ENCODE measurements around the gene CASKIN2. TPM values are rescaled to one million over a fixed set of nuclear protein-coding genes. Genes with fewer than 3 reads are reported as not detected.

Gene CASKIN2, protein sequence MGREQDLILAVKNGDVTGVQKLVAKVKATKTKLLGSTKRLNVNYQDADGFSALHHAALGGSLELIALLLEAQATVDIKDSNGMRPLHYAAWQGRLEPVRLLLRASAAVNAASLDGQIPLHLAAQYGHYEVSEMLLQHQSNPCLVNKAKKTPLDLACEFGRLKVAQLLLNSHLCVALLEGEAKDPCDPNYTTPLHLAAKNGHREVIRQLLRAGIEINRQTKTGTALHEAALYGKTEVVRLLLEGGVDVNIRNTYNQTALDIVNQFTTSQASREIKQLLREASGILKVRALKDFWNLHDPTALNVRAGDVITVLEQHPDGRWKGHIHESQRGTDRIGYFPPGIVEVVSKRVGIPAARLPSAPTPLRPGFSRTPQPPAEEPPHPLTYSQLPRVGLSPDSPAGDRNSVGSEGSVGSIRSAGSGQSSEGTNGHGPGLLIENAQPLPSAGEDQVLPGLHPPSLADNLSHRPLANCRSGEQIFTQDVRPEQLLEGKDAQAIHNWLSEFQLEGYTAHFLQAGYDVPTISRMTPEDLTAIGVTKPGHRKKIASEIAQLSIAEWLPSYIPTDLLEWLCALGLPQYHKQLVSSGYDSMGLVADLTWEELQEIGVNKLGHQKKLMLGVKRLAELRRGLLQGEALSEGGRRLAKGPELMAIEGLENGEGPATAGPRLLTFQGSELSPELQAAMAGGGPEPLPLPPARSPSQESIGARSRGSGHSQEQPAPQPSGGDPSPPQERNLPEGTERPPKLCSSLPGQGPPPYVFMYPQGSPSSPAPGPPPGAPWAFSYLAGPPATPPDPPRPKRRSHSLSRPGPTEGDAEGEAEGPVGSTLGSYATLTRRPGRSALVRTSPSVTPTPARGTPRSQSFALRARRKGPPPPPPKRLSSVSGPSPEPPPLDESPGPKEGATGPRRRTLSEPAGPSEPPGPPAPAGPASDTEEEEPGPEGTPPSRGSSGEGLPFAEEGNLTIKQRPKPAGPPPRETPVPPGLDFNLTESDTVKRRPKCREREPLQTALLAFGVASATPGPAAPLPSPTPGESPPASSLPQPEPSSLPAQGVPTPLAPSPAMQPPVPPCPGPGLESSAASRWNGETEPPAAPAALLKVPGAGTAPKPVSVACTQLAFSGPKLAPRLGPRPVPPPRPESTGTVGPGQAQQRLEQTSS (N-terminal part only)
- 100 to 1,000 TPM in 1 of 6 donors, 10 to 100 TPM in 5; 24.1 to 113 (median 48.5) TPM for total RNA-seq

DNA sequence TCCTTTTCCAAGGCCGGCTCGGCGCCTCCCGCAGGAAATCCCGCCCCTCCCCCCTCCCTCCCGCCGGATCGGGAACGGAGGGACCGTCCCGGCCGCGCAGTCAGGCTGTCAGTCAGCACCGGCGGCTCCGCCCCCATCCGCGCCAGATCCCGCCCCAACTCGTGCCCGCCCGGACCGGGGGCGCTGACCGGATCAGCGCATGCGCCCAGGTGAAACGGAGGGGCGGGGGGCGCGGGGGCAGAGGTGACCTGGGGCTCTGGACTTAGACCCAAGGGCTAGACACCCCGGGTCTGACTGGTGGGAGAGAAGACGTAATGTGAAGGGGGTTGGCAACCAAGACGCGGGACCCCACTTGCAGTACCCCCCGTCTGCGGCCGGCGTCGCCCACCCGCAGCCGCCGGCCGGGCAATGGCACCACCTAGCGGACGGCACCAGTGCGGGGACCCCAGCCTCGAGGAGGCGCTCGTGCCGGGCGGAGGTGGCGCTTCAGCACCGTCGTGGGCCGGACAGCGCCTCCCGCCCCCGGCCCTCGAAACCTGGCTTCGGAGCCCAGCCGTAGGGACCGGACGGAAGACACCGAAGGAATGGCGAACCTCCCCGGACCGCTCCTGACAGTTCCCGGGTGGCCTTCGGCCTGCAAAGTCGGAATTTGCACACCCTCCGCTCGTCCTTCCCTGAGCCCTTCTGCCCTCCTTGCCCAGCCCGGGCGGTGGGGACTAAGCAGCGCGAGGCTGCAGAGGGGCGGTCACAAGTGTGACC, at the start of gene CASKIN2:
TSS of gene CASKIN2 (minus strand) at position 42 of the 759 bp plus-strand sequence. CDS start 1,733 bp downstream, outside the sequence.
- Histone ChIP-seq H3K4me1 (peaks cover 43 to 60% (median 49%) of the 10 kb centered on the region in 4 donors), H3K9me3 (no peaks in the 10 kb centered on the region), H3K36me3 (peaks cover 0 to 23% (median 5%) of the 10 kb centered on the region in 4 donors), H3K27ac (peak within 1 kb of the TSS; percentile 89 to 92 (median 91)), H3K4me3 (peak within 1 kb of the TSS; percentile 90 to 100 (median 92)), H3K27me3 (peaks cover 0 to 5% (median 0%) of the 10 kb centered on the region in 4 donors)
- DNase-seq (peak; percentile 93 to 99), ATAC-seq (ENCODE audit: low FRiP score in 2 of 2) (peak; percentile 93)
- 1% methylated on average over 48 of the region's 78 CpGs; no CpG with 5 or more reads in 1 of the 2 donors for WGBS, 2 donors
- TF ChIP-seq, protein P1, sequence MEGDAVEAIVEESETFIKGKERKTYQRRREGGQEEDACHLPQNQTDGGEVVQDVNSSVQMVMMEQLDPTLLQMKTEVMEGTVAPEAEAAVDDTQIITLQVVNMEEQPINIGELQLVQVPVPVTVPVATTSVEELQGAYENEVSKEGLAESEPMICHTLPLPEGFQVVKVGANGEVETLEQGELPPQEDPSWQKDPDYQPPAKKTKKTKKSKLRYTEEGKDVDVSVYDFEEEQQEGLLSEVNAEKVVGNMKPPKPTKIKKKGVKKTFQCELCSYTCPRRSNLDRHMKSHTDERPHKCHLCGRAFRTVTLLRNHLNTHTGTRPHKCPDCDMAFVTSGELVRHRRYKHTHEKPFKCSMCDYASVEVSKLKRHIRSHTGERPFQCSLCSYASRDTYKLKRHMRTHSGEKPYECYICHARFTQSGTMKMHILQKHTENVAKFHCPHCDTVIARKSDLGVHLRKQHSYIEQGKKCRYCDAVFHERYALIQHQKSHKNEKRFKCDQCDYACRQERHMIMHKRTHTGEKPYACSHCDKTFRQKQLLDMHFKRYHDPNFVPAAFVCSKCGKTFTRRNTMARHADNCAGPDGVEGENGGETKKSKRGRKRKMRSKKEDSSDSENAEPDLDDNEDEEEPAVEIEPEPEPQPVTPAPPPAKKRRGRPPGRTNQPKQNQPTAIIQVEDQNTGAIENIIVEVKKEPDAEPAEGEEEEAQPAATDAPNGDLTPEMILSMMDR (IDR thresholded peaks at IDR 0.05) = peak; percentile 94 to 99 (median 99)
- peak in 1 of 2 donors; percentile 49 for TF ChIP-seq POLR2AphosphoS5 (IDR thresholded peaks at IDR 0.05)
- TF ChIP-seq POLR2A (IDR thresholded peaks at IDR 0.05) = no peak
- no peak for TF ChIP-seq EP300 (IDR thresholded peaks at IDR 0.05)

DNA sequence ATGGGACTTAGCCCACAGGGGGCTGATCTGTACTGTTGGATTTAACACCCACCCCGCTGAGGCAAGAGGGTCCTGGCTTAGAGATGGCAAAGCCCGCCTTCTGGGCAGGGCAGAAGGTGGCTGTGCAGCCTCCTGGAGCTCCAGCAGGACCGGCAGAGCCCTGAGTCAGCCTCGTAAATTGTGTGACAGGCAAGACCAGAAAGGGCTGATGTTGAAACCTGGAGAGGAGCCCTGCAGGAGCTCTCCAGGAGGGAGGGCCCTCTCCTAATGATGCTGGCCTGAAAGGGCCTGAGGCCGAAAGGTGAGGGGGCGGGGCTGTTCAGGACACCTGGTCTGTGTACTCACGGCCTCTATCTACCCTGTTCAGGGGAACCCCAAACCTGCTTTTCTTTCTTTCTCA, 49.7 kb upstream of the CASKIN2 start:
- TF ChIP-seq POLR2A (IDR thresholded peaks at IDR 0.05) (no peak), EP300 (IDR thresholded peaks at IDR 0.05) (no peak), POLR2AphosphoS5 (IDR thresholded peaks at IDR 0.05) (no peak)
- TF ChIP-seq, protein P1 (IDR thresholded peaks at IDR 0.05) = no peak
- no peak for DNase-seq
- Histone ChIP-seq H3K4me1 (no peaks in the 10 kb centered on the region), H3K27ac (no peak overlapping the region), H3K36me3 (peaks cover 3 to 65% (median 44%) of the 10 kb centered on the region in 4 donors), H3K27me3 (no peaks in the 10 kb centered on the region), H3K9me3 (no peaks in the 10 kb centered on the region), H3K4me3 (no peak overlapping the region)
- ATAC-seq (ENCODE audit: low FRiP score in 2 of 2) = no peak
- WGBS, 2 donors = 85 to 93% methylated on average over 6 of the region's 7 CpGs

DNA sequence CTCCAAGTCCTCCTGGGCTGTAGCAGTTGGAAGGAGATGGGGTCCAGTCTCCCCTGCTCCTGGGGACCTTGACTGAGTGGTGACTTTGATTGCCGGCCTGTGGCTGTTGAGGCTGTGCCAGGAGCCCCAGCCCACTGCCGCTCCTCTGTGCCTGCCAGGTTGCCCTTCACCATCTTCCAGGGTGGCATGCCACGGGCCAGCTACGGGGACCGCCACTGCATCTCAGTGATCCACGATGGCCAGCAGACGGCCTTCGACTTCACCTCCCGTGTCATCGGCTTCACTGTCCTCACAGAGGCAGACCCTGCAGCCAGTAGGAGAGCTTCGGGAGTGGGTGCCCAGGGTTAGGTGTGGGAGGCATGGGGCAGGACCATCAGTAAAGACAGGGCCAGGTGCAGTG, 48.9 kb upstream of the CASKIN2 start:
- DNase-seq (no peak), ATAC-seq (ENCODE audit: low FRiP score in 2 of 2) (no peak)
- H3K4me3 ChIP-seq = no peak overlapping the region
- 96 to 100% methylated on average over 3 to 10 of the region's 11 CpGs for WGBS, 2 donors
- H3K27ac ChIP-seq = no peak overlapping the region
- H3K27me3 ChIP-seq = no peaks in the 10 kb centered on the region
- no peaks in the 10 kb centered on the region for H3K9me3 ChIP-seq
- H3K36me3 ChIP-seq = peaks cover 3 to 63% (median 44%) of the 10 kb centered on the region in 4 donors
- no peaks in the 10 kb centered on the region for H3K4me1 ChIP-seq
- TF ChIP-seq EP300 (IDR thresholded peaks at IDR 0.05) (no peak), POLR2A (IDR thresholded peaks at IDR 0.05) (no peak), POLR2AphosphoS5 (IDR thresholded peaks at IDR 0.05) (no peak)
- TF ChIP-seq, protein P1 (IDR thresholded peaks at IDR 0.05) = no peak

Data from upper lobe of left lung (tissue), 6 donors.